PC-3 (cell line): ENCODE measurements around the gene NRG4. TPM values are rescaled to one million over a fixed set of nuclear protein-coding genes. Genes with fewer than 3 reads are reported as not detected.
"Not testable (repeated sequence)": the region's sequence is repeated elsewhere in the genome, so short reads cannot be mapped to it uniquely, and the experiment has no call there.

Experiments used
- ATAC-seq: fragments of 200-7000 bp; cut with Tn5 transposase; 2 replicates; pipeline ENCODE4 v1.9.1; 2020; ENCODE audit warnings: mild to moderate bottlenecking, moderate library complexity
- BruUV-seq: library from RNA; stranded (reverse); fragments of 400-500 nt; replicated peaks from 2 replicates; lab custom pipeline; 2021; lab: Mats Ljungman, UMichigan
- CTCF ChIA-PET: fragments of 300-600 bp; sonication (Branson Sonifier 250); formaldehyde crosslinking; loops from one replicate; lab custom pipeline; 2022; ENCODE audit warnings: antibody characterized with exemption; lab: Charles Lee
- POLR2A ChIA-PET: fragments of 300-600 bp; sonication (Branson Sonifier 250); formaldehyde crosslinking; loops from one replicate; lab custom pipeline; 2022; ENCODE audit warnings: antibody characterized with exemption; ENCODE audit not compliant: unreplicated experiment; lab: Charles Lee
- DNase-seq: peaks from one replicate; pipeline ENCODE4 v3.0.0-alpha.2; 2015
- H2AFZ ChIP-seq: fragments of 300-600 bp; sonication (generic); 2 replicates; pipeline ENCODE4 v1.6.0; 2016; ENCODE audit warnings: antibody characterized with exemption, low read length
- H3F3A ChIP-seq: fragments of 300-600 bp; sonication (generic); one replicate; pipeline ENCODE4 v1.6.0; 2017; ENCODE audit warnings: antibody characterized with exemption, low read length, control low read depth, mild to moderate bottlenecking; ENCODE audit not compliant: unreplicated experiment
- H3K27ac ChIP-seq: fragments of 300-600 bp; sonication (generic); 2 replicates; pipeline ENCODE4 v1.5.1; 2016; ENCODE audit warnings: mild to moderate bottlenecking, low read length
- H3K27me3 ChIP-seq: fragments of 300-600 bp; sonication (generic); 2 replicates; pipeline ENCODE4 v1.6.1; 2016; ENCODE audit warnings: low read length, mixed read lengths
- H3K36me3 ChIP-seq: fragments of 300-600 bp; sonication (generic); 2 replicates; pipeline ENCODE4 v1.6.1; 2016; ENCODE audit warnings: low read depth, mixed run types, low read length, mixed read lengths
- H3K4me1 ChIP-seq: fragments of 300-600 bp; sonication (generic); 2 replicates; pipeline ENCODE4 v1.5.1; 2016; ENCODE audit warnings: low read length; ENCODE audit not compliant: insufficient read depth
- H3K4me2 ChIP-seq: fragments of 300-600 bp; sonication (generic); 2 replicates; pipeline ENCODE4 v1.6.0; 2016; ENCODE audit warnings: low read length
- H3K4me3 ChIP-seq: fragments of 300-600 bp; sonication (generic); 2 replicates; pipeline ENCODE4 v1.5.1; 2016; ENCODE audit warnings: mild to moderate bottlenecking, low read length, mixed read lengths
- H3K79me2 ChIP-seq: fragments of 300-600 bp; sonication (generic); 2 replicates; pipeline ENCODE4 v1.6.1; 2017; ENCODE audit warnings: low read length, mixed read lengths
- H3K9ac ChIP-seq: fragments of 300-600 bp; sonication (generic); 2 replicates; pipeline ENCODE4 v1.6.0; 2016; ENCODE audit warnings: mild to moderate bottlenecking, low read length
- H3K9me2 ChIP-seq: fragments of 300-600 bp; sonication (generic); replicated peaks from 2 replicates; pipeline ENCODE4 v1.6.1; 2016; ENCODE audit warnings: mixed run types, low read length, mixed read lengths
- H3K9me3 ChIP-seq: fragments of 300-600 bp; sonication (generic); 2 replicates; pipeline ENCODE4 v1.6.1; 2016; ENCODE audit warnings: low read length, mixed read lengths
- H4K20me1 ChIP-seq: fragments of 300-600 bp; sonication (generic); 2 replicates; pipeline ENCODE4 v1.6.1; 2016; ENCODE audit warnings: low read length, mixed read lengths
- EZH2 ChIP-seq: fragments of 300-600 bp; sonication (generic); IDR thresholded peaks from one replicate; pipeline ENCODE4 v1.6.1; 2017; ENCODE audit warnings: antibody characterized with exemption, mild to moderate bottlenecking, low read length; ENCODE audit not compliant: unreplicated experiment
- EZH2phosphoT487 ChIP-seq: fragments of 300-600 bp; sonication (generic); IDR thresholded peaks from 2 replicates; pipeline ENCODE4 v1.6.1; 2018; ENCODE audit warnings: mild to moderate bottlenecking, antibody characterized with exemption, low read length, borderline replicate concordance
- intact Hi-C: fragments of 100-400 bp; cut with micrococcal nuclease; formaldehyde crosslinking; loops from 2 replicates; pipeline ENCODE4 v1.9.0; 2023
- total RNA-seq: library from RNA; depleted of rRNA; stranded (reverse); fragments of >200 nt; gene quantifications from 2 replicates; pipeline ENCODE4 v1.2.3, GENCODE V29; 2014
- TF ChIP-seq, protein P1 (sequence below): fragments of 300-600 bp; sonication (generic); conservative IDR thresholded peaks from 2 replicates; pipeline ENCODE4 v1.5.1; 2017; ENCODE audit warnings: antibody characterized with exemption, low read depth, mild to moderate bottlenecking, low read length

NRG4 gene
- total RNA-seq, 1 experiment from 2014 or later, result 2.8 TPM

- ChIA-PET CTCF (no interaction called here), POLR2A (no interaction called here)
- intact Hi-C loops, result no loop called here
These were observed 19.8 kb upstream of the NRG4 start for GRCh38 chr15:76032046-76032445.

DNA sequence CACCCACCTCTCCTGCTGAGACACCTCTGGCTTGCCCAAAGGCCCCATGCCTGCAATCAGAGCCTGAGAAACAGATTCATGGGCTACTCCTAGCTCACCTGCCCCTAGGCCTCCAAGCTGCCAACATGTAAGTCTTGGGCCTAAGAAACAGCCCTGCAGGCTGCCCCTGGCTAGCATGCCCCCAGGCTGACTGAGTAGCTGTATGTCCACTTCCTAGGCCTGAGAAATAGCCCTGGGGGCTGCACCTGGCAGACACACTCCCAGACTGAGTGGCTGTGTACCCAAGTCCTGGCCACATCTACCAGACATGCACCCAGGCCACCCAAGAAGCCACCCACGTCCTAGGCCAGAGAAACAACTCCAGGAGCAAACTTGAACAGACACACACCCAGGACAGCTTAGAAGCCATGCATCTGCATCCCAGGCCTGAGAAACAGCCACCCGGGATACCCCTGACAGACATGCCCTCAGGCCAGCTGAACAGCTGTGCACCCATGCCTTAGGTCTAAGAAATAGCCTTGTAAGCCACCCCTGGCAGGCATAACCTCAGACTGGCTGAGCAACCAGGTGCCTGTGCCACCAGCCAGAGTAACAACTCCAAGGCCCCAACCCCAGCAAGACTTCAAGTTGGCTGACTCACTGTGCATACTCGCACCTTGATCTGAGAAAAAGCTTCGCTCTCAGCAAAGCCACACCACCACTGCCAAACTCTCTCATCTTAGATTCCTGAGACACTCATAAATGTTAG, 12.0 kb upstream of the NRG4 start:
- ChIA-PET CTCF (no interaction called here), POLR2A (no interaction called here)
- no TSS peak for BruUV-seq
- TF ChIP-seq EZH2phosphoT487, result no peak
- TF ChIP-seq, protein P1, sequence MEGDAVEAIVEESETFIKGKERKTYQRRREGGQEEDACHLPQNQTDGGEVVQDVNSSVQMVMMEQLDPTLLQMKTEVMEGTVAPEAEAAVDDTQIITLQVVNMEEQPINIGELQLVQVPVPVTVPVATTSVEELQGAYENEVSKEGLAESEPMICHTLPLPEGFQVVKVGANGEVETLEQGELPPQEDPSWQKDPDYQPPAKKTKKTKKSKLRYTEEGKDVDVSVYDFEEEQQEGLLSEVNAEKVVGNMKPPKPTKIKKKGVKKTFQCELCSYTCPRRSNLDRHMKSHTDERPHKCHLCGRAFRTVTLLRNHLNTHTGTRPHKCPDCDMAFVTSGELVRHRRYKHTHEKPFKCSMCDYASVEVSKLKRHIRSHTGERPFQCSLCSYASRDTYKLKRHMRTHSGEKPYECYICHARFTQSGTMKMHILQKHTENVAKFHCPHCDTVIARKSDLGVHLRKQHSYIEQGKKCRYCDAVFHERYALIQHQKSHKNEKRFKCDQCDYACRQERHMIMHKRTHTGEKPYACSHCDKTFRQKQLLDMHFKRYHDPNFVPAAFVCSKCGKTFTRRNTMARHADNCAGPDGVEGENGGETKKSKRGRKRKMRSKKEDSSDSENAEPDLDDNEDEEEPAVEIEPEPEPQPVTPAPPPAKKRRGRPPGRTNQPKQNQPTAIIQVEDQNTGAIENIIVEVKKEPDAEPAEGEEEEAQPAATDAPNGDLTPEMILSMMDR, result no peak
- no peak overlapping the region for H3K27ac ChIP-seq
- H3K9me2 ChIP-seq, result no peaks in the 10 kb centered on the region
- no peaks in the 10 kb centered on the region for H3K4me1 ChIP-seq
- H3K9me3 ChIP-seq, result peaks cover 5% of the 10 kb centered on the region; the same call in 1 of the 2 replicates
- no peaks in the 10 kb centered on the region for H3K36me3 ChIP-seq
- H3K4me2 ChIP-seq, result no peak overlapping the region
- ATAC-seq (no peak), DNase-seq (no peak)
- no peaks in the 10 kb centered on the region for H3F3A ChIP-seq
- no peaks in the 10 kb centered on the region for H3K27me3 ChIP-seq
- no peak overlapping the region for H3K9ac ChIP-seq
- H3K4me3 ChIP-seq, result no peak overlapping the region
- H2AFZ ChIP-seq, result no peak overlapping the region
- no peaks in the 10 kb centered on the region for H4K20me1 ChIP-seq
- H3K79me2 ChIP-seq, result no peaks in the 10 kb centered on the region
- intact Hi-C loops, result no loop called here

More at GRCh38 chr15:76032046-76032445, 19.8 kb upstream of the NRG4 start:
- no peak overlapping the region for H3K4me3 ChIP-seq
- no peaks in the 10 kb centered on the region for H3K9me3 ChIP-seq
- H3K9ac ChIP-seq, result no peak overlapping the region
- TF ChIP-seq, protein P1, result no peak
- TF ChIP-seq EZH2phosphoT487, result no peak
- no peak for TF ChIP-seq EZH2
- ATAC-seq (no peak), DNase-seq (no peak)
- no peaks in the 10 kb centered on the region for H3K36me3 ChIP-seq
- no peaks in the 10 kb centered on the region for H3F3A ChIP-seq
- peaks cover 36% of the 10 kb centered on the region for H3K27me3 ChIP-seq
- H3K4me1 ChIP-seq, result no peaks in the 10 kb centered on the region
- no peaks in the 10 kb centered on the region for H4K20me1 ChIP-seq
- H3K79me2 ChIP-seq, result no peaks in the 10 kb centered on the region
- no peaks in the 10 kb centered on the region for H3K9me2 ChIP-seq
- no peak overlapping the region for H3K27ac ChIP-seq
- H3K4me2 ChIP-seq, result no peak overlapping the region
- no peak overlapping the region for H2AFZ ChIP-seq
- no TSS peak for BruUV-seq

GRCh38 chr15:76013470-76013869, 1.2 kb upstream of the NRG4 start:
- CTCF ChIA-PET, ATAC-seq, H3F3A ChIP-seq, H3K27ac ChIP-seq, H3K4me3 ChIP-seq, H3K4me1 ChIP-seq, H3K79me2 ChIP-seq, H3K9me3 ChIP-seq, H3K27me3 ChIP-seq, H3K9ac ChIP-seq, DNase-seq, H2AFZ ChIP-seq, H3K36me3 ChIP-seq, H3K9me2 ChIP-seq, intact Hi-C loops, POLR2A ChIA-PET, H3K4me2 ChIP-seq, H4K20me1 ChIP-seq, BruUV-seq: not testable (repeated sequence)
